ENCODE measurements around the gene MCU.

DNA sequence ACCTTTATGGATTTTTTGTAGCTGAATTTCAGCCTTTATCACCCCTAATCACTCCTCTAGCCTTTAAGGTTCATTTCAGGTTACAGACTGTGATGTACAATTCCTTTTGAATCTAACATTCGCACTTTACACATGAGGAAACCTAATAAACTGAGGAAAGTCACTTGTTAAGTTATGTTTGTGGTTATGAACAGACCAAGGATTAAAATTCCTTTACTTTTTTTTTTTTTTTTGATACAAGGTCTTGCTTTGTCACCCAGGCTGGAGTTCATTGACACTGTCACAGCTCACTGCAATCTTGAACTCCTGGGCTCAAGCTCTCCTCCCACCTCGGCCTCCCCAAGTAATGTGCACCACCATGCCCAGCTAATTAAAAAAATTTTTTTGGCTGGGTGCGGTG is 3.6 kb downstream of the MCU start:
- TF ChIP-seq, protein P1, sequence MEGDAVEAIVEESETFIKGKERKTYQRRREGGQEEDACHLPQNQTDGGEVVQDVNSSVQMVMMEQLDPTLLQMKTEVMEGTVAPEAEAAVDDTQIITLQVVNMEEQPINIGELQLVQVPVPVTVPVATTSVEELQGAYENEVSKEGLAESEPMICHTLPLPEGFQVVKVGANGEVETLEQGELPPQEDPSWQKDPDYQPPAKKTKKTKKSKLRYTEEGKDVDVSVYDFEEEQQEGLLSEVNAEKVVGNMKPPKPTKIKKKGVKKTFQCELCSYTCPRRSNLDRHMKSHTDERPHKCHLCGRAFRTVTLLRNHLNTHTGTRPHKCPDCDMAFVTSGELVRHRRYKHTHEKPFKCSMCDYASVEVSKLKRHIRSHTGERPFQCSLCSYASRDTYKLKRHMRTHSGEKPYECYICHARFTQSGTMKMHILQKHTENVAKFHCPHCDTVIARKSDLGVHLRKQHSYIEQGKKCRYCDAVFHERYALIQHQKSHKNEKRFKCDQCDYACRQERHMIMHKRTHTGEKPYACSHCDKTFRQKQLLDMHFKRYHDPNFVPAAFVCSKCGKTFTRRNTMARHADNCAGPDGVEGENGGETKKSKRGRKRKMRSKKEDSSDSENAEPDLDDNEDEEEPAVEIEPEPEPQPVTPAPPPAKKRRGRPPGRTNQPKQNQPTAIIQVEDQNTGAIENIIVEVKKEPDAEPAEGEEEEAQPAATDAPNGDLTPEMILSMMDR (conservative IDR thresholded peaks at IDR 0.05; ENCODE audit: low read depth, low read length), result no peak
- no peak for TF ChIP-seq EZH2 (IDR thresholded peaks at IDR 0.05; ENCODE audit: borderline replicate concordance, low read depth, low read length, poor library complexity, severe bottlenecking)

Measured in A673 (cell line).